Stimulated activated CD4-positive, alpha-beta T cell treated with anti-CD3 and anti-CD28 coated beads, Interleukin-12 subunit alpha, Interleukin-12 subunit beta, amount 100 ng/mL, for 48 hours (primary cell): ENCODE measurements around the gene FAM240B.

Experiments
- DNase-seq, 3 donors: peaks; one replicate each; pipeline ENCODE4 v3.0.0-alpha.2; 2020; ENCODE audit warnings: low read depth in 2 of 3, low spot score in 1 of 3

The FAM240B gene

GRCh38 chr9:38700695-38701094 lies 19.2 kb downstream of the FAM240B start:
- DNase-seq: no peak

- DNase-seq: no peak
Observed at GRCh38 chr9:38699337-38699736, 20.6 kb downstream of the FAM240B start.

DNA sequence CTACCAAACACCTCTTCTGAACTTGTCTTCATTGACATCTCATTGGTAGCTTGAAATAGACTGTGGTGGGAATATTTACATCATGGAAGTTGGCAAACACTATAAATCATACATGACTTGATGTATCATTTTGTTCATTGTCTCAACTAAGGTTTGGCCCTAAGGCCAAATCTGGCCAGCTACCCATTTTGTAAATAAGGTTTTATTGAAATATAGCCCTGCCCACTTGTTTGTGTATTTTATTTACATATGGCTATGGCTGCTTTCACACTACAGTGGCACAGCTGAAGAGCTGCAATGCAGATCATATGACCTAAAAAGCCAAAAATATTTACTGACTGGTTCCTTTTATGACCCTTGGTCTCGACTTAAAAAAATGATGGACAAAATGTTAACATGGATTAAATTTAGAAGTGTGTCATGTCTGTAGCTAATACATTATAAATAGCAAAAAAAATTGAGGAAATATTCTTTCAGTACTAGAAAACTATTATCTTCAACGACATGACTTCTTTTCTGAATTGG lies 22.1 kb downstream of the FAM240B start:
- no peak for DNase-seq

DNA sequence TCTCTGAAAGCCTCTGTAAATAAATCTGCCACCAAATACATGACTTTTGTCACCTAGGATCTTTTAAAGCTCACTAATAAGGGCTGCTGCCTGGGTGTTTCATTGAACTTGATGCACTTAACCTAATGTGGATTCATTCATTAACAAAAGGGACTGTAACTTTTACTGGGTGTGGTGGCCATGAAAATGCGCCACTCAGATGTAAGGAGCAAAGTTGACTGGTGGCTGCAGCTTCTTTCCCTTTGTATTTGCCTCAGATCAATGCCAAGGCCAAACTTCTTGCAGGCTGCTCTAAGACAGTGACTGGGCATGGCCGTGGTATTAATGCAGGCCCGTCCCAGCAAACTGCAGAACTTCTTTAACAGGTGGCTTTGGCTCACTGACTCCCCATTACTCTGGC lies 22.9 kb downstream of the FAM240B start:
- no peak for DNase-seq

DNA sequence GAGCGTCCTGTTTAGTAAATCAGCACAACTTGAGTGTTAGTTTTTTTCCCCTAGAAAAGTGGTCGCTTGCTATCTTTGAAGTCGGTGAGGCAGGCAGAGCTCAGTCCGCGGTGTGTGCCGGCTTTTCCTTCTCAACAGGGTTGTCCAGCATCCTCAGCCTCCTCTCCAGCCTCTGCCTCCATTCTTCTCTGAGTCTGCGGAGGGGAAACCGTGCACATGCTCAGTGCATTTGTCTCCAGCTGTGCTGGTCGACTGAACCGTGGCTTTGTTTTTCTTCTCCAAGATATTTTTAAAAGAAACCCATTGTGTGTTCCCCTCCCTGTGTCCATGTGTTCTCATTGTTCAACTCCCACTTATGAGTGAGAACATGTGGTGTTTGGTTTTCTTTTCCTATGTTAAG lies 25.3 kb downstream of the FAM240B start:
- no peak for DNase-seq

DNA sequence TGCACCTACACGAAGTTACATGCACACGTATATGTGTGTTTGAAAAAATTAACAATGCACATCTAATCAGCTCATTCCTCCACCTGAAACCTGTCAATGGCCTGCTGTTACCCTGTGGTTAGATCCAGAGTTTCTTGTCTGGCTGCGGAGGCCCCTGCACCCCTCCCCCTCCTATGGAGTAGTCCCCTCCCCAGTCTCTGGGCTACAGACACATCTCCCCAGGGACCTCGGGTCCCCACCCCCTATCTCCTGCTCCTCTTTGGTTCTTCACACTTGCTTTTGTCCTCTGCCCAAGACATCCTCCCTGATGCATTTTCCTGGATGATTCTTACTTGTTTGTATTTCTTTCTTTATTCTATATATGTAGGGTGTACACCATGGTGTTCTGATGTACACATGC lies 27.2 kb downstream of the FAM240B start:
- no peak for DNase-seq

GRCh38 chr9:38690574-38690973 lies 29.4 kb downstream of the FAM240B start:
- DNase-seq: no peak

DNA sequence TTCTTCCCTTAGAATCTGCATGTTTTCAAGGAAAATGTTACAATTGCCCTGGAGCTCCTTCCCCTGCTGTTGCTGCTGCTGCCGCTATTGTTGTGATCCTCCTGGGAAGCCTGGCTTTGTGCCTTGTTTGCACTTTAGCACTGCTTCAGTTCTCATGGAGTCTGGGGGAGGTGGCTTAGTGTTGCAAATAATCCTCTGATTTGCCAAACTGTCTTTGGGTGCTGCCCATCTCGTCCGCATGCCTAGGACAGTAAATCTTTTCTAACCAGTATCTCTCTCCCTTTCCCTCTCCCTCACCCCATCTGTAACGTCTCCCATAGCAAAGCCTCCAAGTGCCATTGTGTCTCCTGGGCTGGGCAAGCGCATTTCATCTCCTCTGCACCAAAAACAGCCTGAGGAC lies 30.3 kb downstream of the FAM240B start:
- no peak for DNase-seq

DNA sequence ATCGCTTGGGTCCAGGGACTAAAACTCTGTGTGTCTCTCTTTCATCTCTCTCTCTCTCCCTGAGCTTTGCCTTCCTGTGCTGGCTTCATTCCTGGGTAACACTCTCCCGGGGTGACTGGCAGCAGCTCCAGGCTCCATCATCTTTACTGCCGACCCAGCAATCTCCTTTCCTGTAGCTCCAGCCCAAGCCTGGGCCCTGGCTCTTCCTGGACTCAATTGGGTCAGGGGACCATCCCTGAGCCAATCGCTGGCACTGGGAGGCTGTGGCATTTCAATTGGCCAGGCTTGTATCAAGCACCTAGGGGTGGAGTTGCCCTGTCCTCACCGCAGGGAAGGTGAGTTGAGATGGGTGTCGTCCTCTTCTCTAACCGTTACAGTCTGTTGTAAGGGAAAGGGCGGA lies 31.9 kb downstream of the FAM240B start:
- DNase-seq: no peak

- peak in 1 of 3 donors; percentile 20 for DNase-seq
Observed at GRCh38 chr9:38687389-38687842, 32.5 kb downstream of the FAM240B start.

- no peak for DNase-seq
Observed at GRCh38 chr9:38686933-38687332, 33.0 kb downstream of the FAM240B start.

- DNase-seq: no peak
Observed at GRCh38 chr9:38685535-38685934, 34.4 kb downstream of the FAM240B start.

- no peak for DNase-seq
Observed at GRCh38 chr9:38683336-38683735, 36.6 kb downstream of the FAM240B start.

DNA sequence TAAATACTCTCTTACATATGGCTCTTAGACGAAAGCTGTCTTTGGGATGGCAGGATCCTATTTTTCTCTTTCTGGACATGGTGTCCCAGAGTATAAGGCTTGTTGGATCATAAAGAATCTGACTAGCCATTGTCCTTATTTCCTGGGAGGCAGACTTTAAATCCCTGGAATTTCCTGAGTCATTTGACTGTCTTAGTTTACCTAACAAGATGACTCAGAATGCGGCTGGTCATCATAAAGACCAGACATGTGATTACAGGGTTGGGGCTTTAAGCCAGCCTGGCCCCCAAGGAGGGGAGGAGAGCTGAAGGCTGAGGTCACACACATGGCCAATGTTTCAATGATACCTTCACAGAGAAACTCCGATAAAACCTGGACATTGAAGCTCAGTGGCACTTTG lies 37.2 kb downstream of the FAM240B start:
- DNase-seq: no peak

- DNase-seq: no peak
Observed at GRCh38 chr9:38681747-38682227, 38.1 kb downstream of the FAM240B start.

DNA sequence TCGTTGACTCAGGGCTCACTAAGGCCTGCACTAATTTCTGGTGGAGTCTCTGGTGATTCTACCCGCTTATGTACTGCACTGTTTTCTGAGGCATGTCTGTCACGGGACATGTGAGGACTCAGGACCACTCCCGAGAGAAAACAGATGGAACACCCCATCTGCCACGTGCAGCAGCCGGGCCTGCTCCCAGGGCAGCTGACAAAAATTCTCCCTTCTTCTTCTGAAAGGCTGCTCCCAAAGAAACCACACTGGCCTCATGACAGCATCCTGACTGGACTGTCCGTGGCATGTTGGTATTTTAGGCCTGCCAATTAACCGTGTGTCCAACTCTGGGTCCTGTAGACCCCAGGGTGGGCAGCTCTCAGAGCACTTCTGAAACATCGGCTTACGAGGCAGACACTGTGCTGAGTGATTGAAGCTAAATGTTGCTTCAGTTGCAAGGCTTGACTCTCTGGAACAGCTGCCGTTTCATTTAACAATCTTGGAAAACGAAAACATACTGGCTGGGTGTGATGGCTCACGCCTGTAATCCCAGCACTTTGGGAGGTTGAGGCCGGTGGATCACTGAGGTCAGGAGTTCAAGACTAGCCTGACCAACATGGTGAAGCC lies 39.0 kb downstream of the FAM240B start:
- no peak for DNase-seq

- no peak for DNase-seq
Observed at GRCh38 chr9:38677660-38678303, 42.2 kb downstream of the FAM240B start.

- no peak for DNase-seq
Observed at GRCh38 chr9:38675831-38676230, 44.1 kb downstream of the FAM240B start.

DNA sequence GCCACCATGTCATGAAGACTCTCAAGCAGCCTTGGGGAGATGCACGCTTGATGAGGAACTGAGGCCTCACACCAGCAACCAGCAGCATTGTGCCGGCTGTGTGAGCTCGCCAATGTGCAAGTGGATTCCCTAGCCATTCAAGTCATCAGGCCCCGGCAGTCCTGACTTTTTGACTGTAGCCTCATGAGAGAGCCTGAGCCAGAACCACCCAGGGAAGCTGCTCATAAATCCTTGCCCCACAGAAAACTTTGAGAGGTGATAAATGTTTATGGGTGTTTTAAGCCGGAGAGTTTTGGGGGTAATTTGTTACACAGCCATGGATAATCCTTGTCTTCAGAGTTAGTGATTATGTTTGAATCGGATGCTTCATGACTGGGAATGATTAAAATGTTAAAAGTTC lies 44.7 kb downstream of the FAM240B start:
- DNase-seq: no peak

DNA sequence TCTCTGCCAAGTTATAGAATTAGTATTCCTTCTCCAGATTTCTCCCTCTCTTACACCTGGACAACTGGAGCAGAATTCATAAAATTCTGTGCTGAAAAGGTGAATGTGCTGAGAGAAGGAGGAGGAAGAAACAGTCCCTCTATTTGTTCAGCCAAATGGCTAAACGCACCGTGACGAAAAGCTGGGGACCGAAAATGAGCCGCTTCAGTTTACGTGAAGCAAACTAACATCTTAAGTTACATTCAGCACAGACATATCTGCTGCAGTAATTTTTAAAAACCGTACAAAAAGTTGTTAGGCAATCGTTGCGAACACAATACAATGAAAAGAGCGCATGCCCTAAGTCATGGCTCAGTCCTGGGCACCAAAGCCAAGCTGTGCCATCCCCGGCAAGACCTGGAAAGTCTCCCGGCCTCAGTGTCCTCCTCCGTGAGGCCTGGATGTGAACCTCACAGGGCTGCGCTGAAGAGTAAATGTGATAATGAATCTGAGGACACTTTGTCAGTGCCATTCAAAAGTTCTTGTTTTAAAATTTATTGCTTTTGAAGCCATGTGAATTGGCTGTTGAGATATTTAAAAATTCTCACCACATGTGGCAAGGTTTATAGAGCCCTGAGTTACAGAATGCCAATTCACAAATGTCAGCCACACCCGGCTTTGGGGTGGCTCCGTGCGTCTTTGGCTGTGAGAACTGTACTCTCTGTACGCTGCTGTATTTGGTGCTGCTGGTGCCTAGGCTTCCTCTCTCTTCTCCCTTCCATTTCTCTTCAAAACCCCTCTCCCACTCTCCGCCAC lies 46.3 kb downstream of the FAM240B start:
- DNase-seq: no peak

GRCh38 chr9:38671748-38672147 lies 48.2 kb downstream of the FAM240B start:
- DNase-seq: no peak

DNA sequence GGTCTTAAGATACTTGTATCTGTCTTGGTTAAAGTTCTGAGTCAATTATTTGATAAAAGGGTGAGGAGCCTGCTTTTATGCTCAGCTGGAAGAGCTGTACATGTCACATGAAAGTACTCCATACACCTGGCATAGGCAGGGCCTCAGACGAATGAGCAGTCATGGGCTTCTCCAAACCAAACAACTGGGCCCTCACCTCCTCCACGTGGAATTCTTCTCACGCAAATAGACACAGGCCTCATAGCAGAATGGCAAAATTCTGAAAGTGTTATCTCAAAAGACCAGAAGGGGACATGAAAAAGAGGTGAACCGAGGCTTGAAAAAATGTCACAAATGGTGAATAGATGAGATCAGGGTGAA lies 48.6 kb downstream of the FAM240B start:
- no peak for DNase-seq
